ENCODE results near the gene COTL1.
A peak's percentile ranks its signal among the peaks of the same experiment; 100 is the strongest.

COTL1 gene

GRCh38 chr16:84618581-84619460 is 943 bp upstream of the COTL1 start:
- TF ChIP-seq, protein P1, sequence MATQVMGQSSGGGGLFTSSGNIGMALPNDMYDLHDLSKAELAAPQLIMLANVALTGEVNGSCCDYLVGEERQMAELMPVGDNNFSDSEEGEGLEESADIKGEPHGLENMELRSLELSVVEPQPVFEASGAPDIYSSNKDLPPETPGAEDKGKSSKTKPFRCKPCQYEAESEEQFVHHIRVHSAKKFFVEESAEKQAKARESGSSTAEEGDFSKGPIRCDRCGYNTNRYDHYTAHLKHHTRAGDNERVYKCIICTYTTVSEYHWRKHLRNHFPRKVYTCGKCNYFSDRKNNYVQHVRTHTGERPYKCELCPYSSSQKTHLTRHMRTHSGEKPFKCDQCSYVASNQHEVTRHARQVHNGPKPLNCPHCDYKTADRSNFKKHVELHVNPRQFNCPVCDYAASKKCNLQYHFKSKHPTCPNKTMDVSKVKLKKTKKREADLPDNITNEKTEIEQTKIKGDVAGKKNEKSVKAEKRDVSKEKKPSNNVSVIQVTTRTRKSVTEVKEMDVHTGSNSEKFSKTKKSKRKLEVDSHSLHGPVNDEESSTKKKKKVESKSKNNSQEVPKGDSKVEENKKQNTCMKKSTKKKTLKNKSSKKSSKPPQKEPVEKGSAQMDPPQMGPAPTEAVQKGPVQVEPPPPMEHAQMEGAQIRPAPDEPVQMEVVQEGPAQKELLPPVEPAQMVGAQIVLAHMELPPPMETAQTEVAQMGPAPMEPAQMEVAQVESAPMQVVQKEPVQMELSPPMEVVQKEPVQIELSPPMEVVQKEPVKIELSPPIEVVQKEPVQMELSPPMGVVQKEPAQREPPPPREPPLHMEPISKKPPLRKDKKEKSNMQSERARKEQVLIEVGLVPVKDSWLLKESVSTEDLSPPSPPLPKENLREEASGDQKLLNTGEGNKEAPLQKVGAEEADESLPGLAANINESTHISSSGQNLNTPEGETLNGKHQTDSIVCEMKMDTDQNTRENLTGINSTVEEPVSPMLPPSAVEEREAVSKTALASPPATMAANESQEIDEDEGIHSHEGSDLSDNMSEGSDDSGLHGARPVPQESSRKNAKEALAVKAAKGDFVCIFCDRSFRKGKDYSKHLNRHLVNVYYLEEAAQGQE (IDR thresholded peaks at IDR 0.05; ENCODE audit: insufficient read depth in 1 of 2, low read depth in 2 of 2, low read length in 2 of 2) = no peak
- TF ChIP-seq TAF1 (IDR thresholded peaks at IDR 0.05; ENCODE audit: borderline replicate concordance, insufficient read depth, low read length) (no peak), SIN3A (IDR thresholded peaks at IDR 0.05; ENCODE audit: borderline replicate concordance, insufficient read depth, low read length) (no peak), FOXP2 (optimal IDR thresholded peaks at IDR 0.05; ENCODE audit: borderline replicate concordance, extremely low read depth, extremely low read length, insufficient read depth) (no peak), POLR2AphosphoS5 (IDR thresholded peaks at IDR 0.05; ENCODE audit: low read depth, low read length) (no peak)

GRCh38 chr16:84617041-84617790 is 662 bp downstream of the COTL1 start:
- TF ChIP-seq FOXP2 (optimal IDR thresholded peaks at IDR 0.05; ENCODE audit: borderline replicate concordance, extremely low read depth, extremely low read length, insufficient read depth) = no peak
- TF ChIP-seq TAF1 (IDR thresholded peaks at IDR 0.05; ENCODE audit: borderline replicate concordance, insufficient read depth, low read length) = no peak
- TF ChIP-seq, protein P1 (IDR thresholded peaks at IDR 0.05; ENCODE audit: insufficient read depth in 1 of 2, low read depth in 2 of 2, low read length in 2 of 2) = no peak
- TF ChIP-seq POLR2AphosphoS5 (IDR thresholded peaks at IDR 0.05; ENCODE audit: low read depth, low read length) = no peak
- no peak; the same call in 1 of the 2 replicates for TF ChIP-seq SIN3A (IDR thresholded peaks at IDR 0.05; ENCODE audit: borderline replicate concordance, insufficient read depth, low read length)

DNA sequence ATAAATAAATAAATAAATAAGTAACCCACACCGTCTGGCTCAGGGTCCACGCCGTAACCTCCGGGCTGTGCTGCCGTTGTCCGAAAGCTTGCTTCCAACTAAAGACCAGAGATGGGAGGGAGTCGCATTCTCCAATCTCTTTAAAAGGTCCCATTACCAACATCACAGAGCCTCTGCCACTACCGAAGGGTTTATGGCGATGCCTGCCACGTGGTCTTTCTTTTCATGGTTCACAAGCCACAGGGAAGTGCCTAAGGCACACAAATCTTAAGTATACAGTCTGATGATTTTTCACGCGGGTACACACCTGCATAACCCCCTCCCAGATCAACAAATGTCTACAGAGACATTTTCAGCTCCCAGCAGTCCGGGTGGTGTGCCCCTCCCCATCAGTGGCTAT is 1.4 kb downstream of the COTL1 start:
- no peak for TF ChIP-seq POLR2AphosphoS5 (IDR thresholded peaks at IDR 0.05; ENCODE audit: low read depth, low read length)
- TF ChIP-seq, protein P1 (IDR thresholded peaks at IDR 0.05; ENCODE audit: insufficient read depth in 1 of 2, low read depth in 2 of 2, low read length in 2 of 2) = no peak
- no peak for TF ChIP-seq FOXP2 (optimal IDR thresholded peaks at IDR 0.05; ENCODE audit: borderline replicate concordance, extremely low read depth, extremely low read length, insufficient read depth)
- peak; percentile 45; the same call in 1 of the 2 replicates for TF ChIP-seq SIN3A (IDR thresholded peaks at IDR 0.05; ENCODE audit: borderline replicate concordance, insufficient read depth, low read length)

GRCh38 chr16:84614968-84615813 is 2.7 kb downstream of the COTL1 start:
- TF ChIP-seq SIN3A (IDR thresholded peaks at IDR 0.05; ENCODE audit: borderline replicate concordance, insufficient read depth, low read length) (peak; percentile 44; the same call in 1 of the 2 replicates), TAF1 (IDR thresholded peaks at IDR 0.05; ENCODE audit: borderline replicate concordance, insufficient read depth, low read length) (no peak), POLR2AphosphoS5 (IDR thresholded peaks at IDR 0.05; ENCODE audit: low read depth, low read length) (0 out of 2 replicates have a peak, but pooled peaks have one; percentile 35)
- TF ChIP-seq, protein P1 (IDR thresholded peaks at IDR 0.05; ENCODE audit: insufficient read depth in 1 of 2, low read depth in 2 of 2, low read length in 2 of 2) = no peak
